CD4-positive, alpha-beta T cell treated with Interleukin-6 at 100 ng/mL for 8 hours (primary cell): Measurements from ENCODE around the gene EPX.

Experiments used
- DNase-seq: peaks from one replicate; pipeline ENCODE4 v3.0.0-alpha.2; 2020; ENCODE audit warnings: mixed read lengths, low spot score

The EPX gene

DNA sequence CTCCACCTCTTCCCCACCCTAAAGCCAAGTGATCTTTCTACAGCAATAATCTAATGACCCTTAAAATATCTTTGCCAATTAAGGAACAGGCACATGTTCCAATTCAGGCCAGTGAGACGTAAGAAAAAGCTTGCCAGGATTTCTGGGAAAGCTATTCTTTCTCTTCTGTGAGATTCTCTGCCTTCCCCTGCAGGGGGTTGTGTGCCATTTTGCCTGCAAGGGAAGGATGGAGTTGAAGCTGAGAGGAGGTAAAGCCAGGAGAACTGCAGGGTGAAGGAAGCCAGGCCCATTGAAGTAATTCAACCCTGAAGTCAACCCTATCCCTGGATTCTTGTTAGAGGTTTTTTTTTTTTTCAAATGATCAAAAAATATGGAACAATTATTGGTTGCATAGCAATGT lies 36.9 kb downstream of the EPX start:
- no peak for DNase-seq

DNA sequence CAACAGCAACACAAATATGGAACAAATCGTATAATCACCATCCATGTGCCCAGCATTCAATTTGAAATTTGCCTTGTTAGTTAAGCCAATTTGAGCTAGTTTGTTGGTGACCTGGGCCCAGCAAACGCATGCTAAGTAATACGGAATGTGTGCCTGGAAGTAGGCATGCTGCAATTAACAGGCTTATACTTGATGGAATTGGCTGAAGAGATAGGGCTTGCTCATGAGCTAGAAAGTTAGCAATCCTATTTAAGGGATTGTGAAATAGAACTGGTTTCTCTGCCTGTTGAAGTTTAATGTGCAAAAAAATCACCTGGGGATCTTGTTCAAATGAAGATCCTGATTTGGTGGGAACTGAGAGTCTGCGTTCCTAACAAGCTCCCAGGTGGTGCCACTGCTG lies 37.4 kb downstream of the EPX start:
- no peak for DNase-seq

DNA sequence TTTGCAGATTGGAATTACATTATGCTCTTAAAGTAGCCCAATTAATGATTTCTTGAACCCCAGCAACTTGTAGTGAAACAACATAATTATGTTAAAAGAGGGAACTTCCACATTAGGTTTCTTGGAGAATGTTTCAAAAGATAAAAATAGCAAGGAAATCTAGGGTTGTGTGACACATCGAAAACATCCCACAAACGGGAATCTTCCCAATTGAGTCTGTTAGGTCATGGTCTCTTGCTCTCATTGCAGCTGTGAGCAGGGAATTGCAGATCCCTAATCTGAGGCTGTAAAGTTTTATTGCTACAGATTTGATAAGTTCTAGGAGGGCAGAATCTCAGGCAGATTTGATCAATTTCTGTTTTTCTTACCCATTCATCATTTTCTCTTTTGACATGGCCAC lies 39.1 kb downstream of the EPX start:
- no peak for DNase-seq

DNA sequence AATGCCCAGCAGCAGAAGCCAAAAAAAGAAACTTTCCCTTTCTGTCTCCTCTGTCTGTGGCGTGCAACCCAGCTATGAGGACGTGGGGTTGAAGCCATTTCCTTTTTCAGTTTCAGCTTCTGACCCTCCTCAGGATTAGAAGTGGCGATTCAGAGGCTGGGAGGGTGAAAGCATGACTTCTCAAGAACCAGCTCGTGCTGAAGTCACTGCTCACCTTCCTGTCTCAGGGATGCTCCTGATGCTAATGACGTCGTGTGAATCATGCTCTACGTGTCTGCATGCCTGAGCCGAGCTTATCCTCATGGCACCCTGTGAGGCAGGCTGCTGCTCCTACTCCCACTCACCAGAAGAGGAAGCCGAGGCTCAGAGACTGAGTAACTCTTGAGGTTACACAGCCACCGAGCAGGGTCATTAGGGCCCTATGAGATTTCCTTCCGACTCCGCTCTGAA lies 40.2 kb downstream of the EPX start:
- DNase-seq: no peak

DNA sequence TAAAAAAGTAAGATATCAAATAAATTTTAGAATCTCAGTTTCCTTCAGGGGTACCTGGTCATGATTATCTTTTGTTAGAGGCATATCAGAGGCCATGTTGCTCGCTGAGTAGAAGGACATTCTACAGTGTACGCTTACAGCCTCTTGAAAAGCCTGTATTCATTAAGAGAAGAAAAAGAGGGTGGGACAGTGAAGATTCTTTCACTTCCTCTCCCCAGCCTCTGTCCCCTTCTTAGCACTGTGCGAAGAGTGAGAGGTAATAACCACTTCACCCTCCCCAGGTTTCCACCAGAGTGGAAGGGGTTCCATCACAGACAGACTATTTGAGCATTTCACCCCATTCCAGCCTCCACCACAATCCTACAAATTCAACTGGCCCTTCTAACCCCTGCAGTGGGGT lies 41.0 kb downstream of the EPX start:
- DNase-seq: no peak

DNA sequence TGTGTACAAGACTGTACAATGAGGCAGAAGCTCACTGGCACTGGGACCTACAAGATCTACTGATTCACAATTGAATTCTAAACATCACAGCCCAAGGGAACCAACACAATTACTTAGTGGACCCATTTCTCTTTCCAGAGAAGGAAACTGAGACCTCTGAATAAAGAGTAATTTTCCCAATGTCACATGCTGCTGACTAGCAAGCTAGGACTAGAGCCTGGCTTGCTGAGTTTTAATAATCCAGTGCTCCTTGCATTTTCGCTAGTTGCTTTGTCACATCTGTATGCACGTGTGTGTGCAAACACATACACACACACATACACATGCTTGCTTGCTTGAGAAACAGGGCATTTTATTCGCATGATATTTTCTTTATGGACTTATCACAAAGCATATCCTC lies 42.0 kb downstream of the EPX start:
- DNase-seq: no peak

DNA sequence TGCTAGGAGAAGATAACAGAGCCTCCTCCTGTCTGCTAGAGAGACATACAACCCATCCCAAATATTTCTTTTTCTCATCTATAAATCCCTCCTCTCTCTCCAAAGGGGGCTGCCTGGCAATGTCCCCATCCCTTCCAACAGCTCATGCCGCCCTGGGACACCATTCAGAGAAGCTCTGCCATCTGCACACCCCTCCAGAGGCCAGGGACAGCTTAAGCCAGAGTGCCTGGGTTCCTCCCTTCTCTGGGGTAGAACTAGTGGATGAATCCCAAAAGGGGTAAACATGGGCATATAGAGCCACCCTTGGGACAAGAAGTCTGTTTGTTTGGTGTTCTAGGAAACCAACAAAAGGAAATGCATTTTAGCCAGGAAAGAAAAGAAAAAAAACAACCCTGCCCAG lies 43.3 kb downstream of the EPX start:
- no peak for DNase-seq

DNA sequence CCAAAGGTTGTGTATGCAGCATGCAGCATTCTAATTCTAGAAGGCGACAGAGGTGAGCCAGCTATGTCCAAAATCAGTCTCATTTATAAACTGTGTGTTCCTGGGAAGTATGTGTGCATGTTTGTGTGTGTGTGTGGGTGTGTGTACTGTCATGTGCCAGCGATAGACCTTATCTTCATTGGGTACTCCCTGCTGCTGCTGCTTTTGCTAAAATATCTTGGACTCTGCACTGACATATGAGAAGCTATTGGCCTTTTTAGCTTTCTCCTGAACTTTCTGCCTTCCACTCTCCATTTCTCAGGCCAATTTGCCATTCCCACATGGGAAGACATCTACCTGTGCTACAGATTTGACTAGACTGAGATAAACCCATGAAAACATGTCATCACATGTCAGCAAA lies 43.9 kb downstream of the EPX start:
- no peak for DNase-seq

DNA sequence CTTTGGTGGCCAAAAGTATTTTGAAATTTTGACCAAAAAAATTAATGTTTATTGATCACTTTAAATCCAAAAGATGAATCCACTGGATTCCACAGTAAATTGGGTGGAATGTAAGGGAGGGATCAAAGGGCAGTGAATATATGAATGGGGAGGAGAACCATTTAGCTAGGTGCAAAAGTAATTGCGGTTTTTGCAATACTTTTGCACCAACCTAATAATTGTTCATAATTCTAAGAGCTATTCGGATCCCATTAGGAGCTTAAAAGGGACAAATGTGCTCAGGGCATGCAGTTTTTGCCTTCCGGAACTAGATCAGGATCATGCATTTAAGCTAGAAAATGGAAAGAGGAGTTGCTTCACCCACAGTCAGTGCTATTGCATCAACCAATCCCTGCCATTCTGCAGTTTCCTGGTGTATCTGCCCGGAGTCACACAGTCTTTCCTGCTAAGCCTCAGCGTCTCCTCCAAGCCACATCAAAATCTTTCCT lies 45.7 kb downstream of the EPX start, which contains the start of gene LPO:
Gene LPO, plus strand, starts transcription at position 438 of the 488 bp plus-strand sequence. CDS start 4,396 bp downstream, outside the sequence.
- DNase-seq: no peak

DNA sequence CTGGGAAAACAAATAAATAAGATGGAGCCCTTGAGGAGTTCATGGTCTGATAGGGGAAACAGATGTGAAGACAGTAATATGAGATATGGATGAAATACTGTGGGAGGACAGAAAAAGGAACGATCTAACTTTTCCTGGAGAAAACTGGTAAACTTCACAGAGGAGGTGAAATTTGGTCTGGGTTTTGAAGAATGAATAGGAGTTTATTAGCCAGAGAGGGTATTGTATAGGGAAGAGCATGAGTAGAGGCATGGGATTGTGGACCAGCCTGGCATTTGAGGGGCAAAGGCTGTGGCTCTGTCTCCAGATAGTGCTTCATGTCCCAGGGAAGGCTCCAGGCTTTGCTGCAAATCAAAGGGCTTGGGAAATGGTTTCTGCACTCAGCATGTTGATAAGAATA lies 47.5 kb downstream of the EPX start:
- DNase-seq: no peak

DNA sequence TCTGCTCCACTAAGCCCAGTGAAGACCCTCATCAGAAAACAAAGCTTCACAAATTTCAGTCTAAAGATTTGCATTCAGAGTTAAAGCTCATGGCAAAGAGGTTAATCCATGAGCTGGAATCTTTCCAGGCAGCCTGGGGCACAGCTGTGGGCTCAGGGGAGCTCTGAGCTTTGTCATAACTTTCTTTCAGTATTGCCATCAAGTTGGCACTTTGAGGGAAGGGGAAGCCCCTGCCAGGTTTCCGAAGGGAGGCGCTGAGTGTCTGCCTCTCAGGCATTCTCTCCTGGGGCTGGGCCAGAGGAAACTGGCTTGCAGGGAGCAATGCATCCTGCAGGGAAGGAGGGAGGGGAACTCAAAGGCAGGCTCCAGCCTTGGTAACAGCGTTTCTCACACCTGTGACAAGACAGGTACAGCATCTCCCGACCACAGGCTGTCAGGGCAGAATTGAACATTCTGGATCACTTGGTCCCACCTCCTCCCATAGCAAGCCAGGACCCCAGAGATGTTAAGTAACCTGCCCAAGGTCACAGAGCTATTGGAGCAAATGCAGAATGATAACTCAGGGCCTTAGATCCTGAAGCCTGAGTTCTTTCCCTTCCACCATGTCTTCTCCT lies 49.8 kb downstream of the EPX start:
- no peak for DNase-seq

DNA sequence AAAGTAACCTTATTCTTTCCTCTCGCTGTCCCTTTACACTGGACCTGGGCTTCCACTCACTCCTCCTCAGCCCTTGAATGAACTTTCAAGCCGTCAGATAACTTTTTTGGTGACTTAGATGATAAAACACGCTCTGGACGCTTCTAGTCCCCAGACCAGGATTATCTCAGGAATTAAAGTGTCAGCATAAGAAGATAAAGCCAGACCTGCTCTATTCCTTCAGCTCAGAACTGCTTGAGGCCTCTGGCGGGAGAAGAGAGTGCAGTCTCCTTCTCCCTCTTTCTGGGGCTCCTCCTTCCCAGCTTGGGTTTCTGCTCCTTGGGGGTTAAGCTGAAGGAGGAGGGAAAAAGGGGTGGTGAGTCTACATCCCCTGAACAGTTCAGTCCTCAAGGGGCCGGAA lies 52.4 kb downstream of the EPX start:
- no peak for DNase-seq

DNA sequence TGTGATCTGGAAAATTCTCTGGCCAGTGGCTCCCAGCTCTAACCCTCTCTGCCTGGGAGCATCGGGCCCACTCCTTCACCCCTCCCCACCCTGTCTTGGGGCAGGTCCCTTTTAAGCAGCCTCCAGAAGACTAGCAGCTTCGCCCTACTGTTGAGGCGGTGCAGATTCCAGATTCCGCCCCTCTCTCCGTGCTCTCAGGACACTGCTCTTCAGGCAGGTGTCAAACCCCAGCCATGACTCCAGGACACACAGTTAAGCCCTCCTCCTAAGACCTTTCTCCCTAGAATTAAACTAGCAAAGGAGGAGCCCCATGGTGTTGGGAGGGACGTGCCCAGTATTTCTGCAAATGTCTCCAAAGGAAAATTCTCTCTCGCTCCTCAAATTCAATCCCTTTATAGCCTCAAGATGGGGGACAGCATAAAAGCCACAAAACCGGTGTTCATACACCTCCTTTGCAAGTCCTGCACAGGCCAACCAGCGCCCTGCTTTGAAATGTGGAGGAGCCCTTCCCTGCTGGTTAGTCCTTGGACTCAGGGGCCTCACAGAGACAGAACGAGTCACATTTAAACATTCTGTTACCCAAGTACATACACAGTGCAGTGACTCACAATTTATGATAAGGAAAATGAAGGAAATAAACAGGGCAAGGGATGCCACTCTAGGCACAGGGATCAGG lies 53.0 kb downstream of the EPX start:
- no peak for DNase-seq

DNA sequence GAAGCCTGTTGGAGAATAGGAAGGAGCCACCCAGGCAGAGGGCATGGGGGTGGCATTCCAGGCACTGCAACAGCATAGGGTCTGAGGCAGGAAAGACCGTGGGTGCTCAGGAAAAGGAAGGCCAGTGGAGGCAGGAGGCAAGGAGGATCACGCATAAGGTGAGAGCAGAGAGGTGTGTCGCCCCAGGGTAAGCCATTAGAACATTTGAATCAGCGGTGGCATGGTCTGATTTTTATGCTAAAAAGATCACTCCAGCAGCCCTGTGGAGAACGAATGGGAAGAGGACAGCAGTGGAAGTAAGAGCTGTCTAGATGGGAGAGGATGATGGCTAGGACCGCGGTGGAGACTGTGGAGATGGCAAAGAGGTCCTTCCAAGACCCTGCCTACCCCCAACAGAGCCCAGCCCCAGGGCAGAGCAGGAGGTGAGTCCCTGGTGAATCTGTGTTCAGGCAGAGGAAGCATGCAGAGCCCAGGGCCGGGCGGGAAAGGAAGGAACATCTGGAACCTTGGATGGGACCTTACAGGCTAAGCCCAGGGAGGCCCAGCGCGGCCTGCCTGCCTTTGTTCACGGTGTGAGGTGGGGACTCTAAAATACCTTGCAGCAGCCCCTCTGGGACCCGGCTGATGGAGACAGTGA lies 53.7 kb downstream of the EPX start:
- no peak for DNase-seq

DNA sequence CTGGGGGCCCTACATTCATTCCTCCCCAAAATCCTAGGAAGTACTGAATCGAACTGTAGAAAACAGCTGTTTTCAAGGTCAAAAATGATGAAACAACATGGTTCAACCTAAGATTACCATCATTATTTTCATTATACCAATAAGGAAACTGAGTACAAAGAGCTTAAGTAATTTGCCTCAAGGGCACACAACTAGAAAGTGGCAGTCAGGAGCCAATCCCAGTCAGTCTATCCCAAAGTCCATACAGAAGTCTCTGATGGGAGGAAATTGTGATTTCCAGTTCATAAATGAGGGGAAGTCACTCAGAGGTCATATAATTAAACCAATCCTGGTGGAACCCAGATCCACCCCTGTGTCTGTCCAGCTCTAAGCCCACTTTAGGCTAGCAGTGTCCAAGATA lies 54.3 kb downstream of the EPX start:
- DNase-seq: no peak

DNA sequence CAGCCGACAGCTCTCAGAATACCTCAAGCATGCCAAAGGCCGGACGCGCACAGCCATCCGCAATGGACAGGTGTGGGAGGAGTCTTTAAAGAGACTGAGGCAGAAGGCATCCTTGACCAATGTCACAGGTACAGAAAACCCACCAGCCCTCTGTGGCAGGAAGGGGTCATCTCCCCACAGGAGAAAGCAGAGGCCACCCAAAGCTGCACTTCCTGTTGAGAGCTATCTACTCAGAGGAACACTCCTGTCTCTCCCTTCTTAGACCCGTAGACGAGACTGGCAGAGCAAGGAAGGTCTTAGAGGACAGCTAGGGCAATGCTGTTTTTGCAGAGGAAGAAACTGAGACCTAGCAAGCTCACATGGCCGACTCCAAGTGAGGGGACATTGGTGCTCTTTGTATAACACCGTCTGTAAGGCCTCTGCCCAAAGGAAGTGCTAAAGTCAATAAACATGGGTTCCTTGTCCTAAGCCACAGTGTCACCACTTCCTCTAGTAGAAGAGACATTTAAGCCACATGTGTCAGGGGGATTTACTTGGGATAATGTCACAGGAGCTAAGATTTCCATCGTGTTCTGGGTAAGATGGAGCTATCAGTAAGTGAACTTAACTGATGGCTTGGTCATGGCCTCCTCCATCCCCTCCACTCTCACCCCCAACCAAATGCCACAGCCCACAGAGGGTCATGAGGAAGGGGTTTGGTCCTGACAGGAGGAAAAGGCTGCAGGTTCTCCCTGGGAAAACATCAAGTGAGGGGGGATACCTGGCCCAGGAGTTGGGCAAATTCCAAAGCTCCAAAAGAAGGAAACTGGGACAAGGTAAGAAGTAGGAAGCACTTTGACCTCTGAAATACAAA lies 55.2 kb downstream of the EPX start:
- no peak for DNase-seq

DNA sequence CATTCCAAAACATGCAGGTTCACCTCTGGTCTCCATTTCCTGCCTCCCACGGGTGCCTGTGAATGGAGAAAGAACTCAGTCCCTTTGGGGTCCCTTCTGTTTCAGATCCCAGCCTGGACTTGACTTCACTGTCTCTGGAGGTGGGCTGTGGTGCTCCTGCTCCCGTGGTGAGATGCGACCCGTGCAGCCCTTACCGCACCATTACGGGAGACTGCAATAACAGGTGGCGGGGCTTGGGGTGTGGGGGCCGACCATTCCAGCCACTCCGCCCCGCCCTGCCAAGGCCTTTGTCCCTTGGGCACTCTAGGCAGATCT lies 56.4 kb downstream of the EPX start:
- DNase-seq: no peak

DNA sequence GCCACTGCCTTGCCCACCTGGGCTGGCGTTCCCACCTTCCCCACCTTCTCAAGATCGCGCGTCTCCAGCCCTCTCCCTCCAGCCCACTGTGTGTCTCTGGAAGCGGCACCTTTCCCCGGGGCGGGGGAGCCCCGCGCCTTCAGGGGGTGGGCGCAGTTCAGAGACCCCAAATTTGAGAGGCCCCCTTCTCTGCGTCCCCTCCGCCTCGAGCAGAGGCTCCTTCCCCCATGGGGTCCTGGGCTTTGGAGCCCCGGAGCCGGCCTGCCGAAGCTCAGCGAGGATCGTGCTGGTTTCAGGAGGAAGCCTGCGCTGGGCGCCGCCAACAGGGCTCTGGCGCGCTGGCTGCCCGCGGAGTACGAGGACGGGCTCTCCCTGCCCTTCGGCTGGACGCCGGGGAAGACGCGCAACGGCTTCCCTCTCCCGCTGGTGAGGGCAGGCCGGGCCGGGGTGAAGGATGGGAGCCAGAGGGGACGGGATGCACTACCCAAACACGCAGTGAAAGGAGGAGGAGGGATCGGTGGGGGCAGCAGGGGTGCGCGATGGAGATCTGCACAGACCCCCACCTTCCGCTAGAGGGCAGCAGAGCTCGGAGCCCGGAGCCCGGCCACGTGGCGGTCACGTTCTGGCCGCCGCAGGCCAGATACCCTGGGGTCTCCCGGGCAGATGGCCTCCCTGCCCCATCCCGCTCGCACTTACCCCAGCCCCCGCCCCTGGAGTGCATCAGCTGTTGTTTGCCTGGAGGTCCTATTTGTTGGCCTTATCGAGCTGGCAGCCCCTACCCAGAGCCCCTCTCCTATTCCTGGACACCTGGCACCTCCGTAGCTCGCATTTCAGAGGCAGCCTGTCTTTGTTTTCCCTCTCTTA lies 57.0 kb downstream of the EPX start:
- peak; percentile 69 for DNase-seq

DNA sequence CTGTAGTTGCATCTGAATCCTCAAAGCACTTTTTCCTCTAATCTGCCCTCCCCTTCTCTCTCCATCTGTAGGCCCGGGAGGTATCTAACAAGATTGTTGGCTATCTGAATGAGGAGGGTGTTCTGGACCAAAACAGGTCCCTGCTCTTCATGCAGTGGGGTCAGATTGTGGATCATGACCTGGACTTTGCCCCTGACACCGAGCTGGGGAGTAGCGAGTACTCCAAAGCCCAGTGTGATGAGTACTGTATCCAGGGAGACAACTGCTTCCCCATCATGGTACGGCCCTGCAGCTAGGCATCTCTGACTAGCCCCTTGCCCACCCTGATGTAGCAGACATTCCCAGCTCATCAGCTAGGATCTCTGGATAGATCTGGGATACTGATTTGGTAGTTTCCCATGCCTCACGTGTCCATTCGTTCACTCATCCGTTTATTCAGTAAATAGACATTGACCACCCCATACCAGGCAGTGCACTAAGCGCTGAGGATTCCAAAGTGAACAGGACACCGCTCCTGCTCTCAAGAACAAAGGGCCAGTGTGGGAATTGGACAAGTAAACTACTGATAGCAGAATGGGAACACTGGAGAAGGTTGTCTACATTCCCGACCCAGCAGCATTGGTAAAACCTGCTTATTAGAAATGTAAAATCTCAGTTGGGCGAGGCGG lies 58.0 kb downstream of the EPX start:
- DNase-seq: no peak

DNA sequence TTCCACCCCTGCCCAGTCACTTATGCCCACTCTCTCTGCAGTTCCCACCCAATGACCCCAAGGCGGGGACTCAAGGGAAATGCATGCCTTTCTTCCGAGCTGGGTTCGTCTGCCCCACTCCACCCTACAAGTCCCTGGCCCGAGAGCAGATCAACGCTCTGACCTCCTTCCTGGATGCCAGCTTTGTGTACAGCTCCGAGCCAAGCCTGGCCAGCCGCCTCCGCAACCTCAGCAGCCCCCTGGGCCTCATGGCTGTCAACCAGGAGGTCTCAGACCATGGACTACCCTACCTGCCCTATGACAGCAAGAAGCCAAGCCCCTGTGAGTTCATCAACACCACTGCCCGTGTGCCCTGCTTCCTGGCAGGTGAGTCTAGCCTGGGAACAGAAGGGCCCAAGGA lies 59.6 kb downstream of the EPX start:
- no peak for DNase-seq

DNA sequence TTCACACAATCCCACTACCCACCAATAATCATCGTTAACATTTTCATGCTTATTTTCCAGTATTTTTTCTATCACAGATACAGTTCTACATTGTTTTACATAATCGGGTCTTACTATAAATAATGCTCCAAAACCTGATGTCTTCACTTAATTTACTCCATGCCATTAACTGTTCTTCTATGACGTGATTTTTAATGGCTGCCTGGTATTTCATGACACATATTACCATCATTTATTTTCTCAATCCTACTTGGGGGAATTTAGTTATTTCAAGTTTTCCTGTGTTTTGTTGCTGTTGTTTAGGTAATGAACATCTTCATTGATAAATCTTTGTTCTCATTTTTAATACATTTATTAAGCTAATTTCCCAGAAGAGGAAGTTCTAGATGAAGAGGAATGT lies 60.6 kb downstream of the EPX start:
- DNase-seq: no peak
